ENCODE data around the gene GUCA2A.
"Not testable (repeated sequence)": the region's sequence is repeated elsewhere in the genome, so short reads cannot be mapped to it uniquely, and the experiment has no call there.

Gene GUCA2A

GRCh38 chr1:42164551-42165420, at the start of gene GUCA2A:
Gene GUCA2A (minus strand): TSS chr1:42164745. CDS start chr1:42164712, 33 bp downstream.
- DNase-seq = no peak

- DNase-seq = no peak
Observed at GRCh38 chr1:42211224-42211623, 46.7 kb upstream of the GUCA2A start.

GRCh38 chr1:42210421-42211133, 46.0 kb upstream of the GUCA2A start:
- no peak for DNase-seq

GRCh38 chr1:42209526-42210251, 45.1 kb upstream of the GUCA2A start:
- no peak for DNase-seq

GRCh38 chr1:42206930-42207329, 42.4 kb upstream of the GUCA2A start:
- DNase-seq = not testable (repeated sequence)

- DNase-seq = no peak
Observed at GRCh38 chr1:42206164-42206563, 41.6 kb upstream of the GUCA2A start.

GRCh38 chr1:42201986-42202385, 37.4 kb upstream of the GUCA2A start:
- no peak for DNase-seq

- DNase-seq = no peak
Observed at GRCh38 chr1:42198251-42198650, 33.7 kb upstream of the GUCA2A start.

- no peak for DNase-seq
Observed at GRCh38 chr1:42195841-42196240, 31.3 kb upstream of the GUCA2A start.

- no peak for DNase-seq
Observed at GRCh38 chr1:42192106-42192505, 27.6 kb upstream of the GUCA2A start.

- DNase-seq = no peak
Observed at GRCh38 chr1:42191319-42191718, 26.8 kb upstream of the GUCA2A start.

- no peak for DNase-seq
Observed at GRCh38 chr1:42189931-42190853, 25.6 kb upstream of the GUCA2A start.

GRCh38 chr1:42186152-42186551, 21.6 kb upstream of the GUCA2A start:
- no peak for DNase-seq

- DNase-seq = no peak
Observed at GRCh38 chr1:42184616-42185015, 20.1 kb upstream of the GUCA2A start.

- no peak for DNase-seq
Observed at GRCh38 chr1:42183957-42184268, 19.4 kb upstream of the GUCA2A start.

GRCh38 chr1:42183210-42183956, 18.8 kb upstream of the GUCA2A start:
- DNase-seq = no peak

GRCh38 chr1:42181687-42182086, 17.1 kb upstream of the GUCA2A start:
- no peak for DNase-seq

- no peak for DNase-seq
Observed at GRCh38 chr1:42179900-42180329, 15.4 kb upstream of the GUCA2A start.

GRCh38 chr1:42179275-42179674, 14.7 kb upstream of the GUCA2A start:
- no peak for DNase-seq

- no peak for DNase-seq
Observed at GRCh38 chr1:42178249-42178648, 13.7 kb upstream of the GUCA2A start.

- no peak for DNase-seq
Observed at GRCh38 chr1:42177541-42177981, 13.0 kb upstream of the GUCA2A start.

All from suppressor macrophage treated with lipopolysaccharide for 1 hour (primary cell).